ENCODE data around the gene LAMA4.

- TF ChIP-seq CTCF (IDR thresholded peaks at IDR 0.05) (no peak), EZH2 (IDR thresholded peaks at IDR 0.05) (no peak)
Observed at GRCh38 chr6:112291161-112291762, 36.9 kb upstream of the LAMA4 start.

All from neural progenitor cell (in vitro differentiated cells).